GM18508 (cell line): Measurements from ENCODE around the gene COPS6.

Experiments
- ATAC-seq: cut with Tn5 transposase; IDR thresholded peaks from one replicate; pipeline ENCODE4 v1.9.1; 2021; ENCODE audit warnings: moderate number of reproducible peaks; ENCODE audit not compliant: insufficient read depth, unreplicated experiment

COPS6 gene

GRCh38 chr7:100100420-100101015, 11.7 kb downstream of the COPS6 start:
- peak; percentile 40 for ATAC-seq

- peak; percentile 41 for ATAC-seq
These were observed 12.5 kb downstream of the COPS6 start, which contains the start of the genes AP4M1 and MCM7 for GRCh38 chr7:100101016-100101862. Gene AP4M1, plus strand, starts transcription at chr7:100101643. Its CDS starts 72 bp downstream, at chr7:100101715. Gene MCM7, minus strand, starts transcription at chr7:100101397. Its CDS starts 103 bp downstream, at chr7:100101294.

- ATAC-seq: no peak
These were observed 14.4 kb downstream of the COPS6 start for GRCh38 chr7:100102950-100103840.

GRCh38 chr7:100105534-100105933, 16.8 kb downstream of the COPS6 start:
- no peak for ATAC-seq

GRCh38 chr7:100106633-100107032, 17.9 kb downstream of the COPS6 start:
- ATAC-seq: no peak

- ATAC-seq: no peak
These were observed 18.5 kb downstream of the COPS6 start for GRCh38 chr7:100107125-100107737.

- no peak for ATAC-seq
These were observed 19.1 kb downstream of the COPS6 start for GRCh38 chr7:100107890-100108289.

- ATAC-seq: no peak
These were observed 20.9 kb downstream of the COPS6 start for GRCh38 chr7:100109521-100110163.

GRCh38 chr7:100111156-100111555, 22.4 kb downstream of the COPS6 start:
- no peak for ATAC-seq

- ATAC-seq: no peak
These were observed 23.1 kb downstream of the COPS6 start for GRCh38 chr7:100111914-100112313.

GRCh38 chr7:100115026-100115425, 26.3 kb downstream of the COPS6 start:
- ATAC-seq: no peak

GRCh38 chr7:100118388-100119071, 29.8 kb downstream of the COPS6 start:
- no peak for ATAC-seq

- peak; percentile 46 for ATAC-seq
These were observed 30.6 kb downstream of the COPS6 start, which contains the start of the genes CNPY4 and TAF6 for GRCh38 chr7:100119072-100119969. Gene CNPY4, plus strand, starts transcription at chr7:100119634. Its CDS starts 111 bp downstream, at chr7:100119745. Gene TAF6, minus strand, starts transcription at chr7:100119358. Its CDS starts 5,149 bp downstream, at chr7:100114209.

GRCh38 chr7:100119970-100120732, 31.4 kb downstream of the COPS6 start:
- ATAC-seq: peak; percentile 10

GRCh38 chr7:100120733-100121036, 31.9 kb downstream of the COPS6 start:
- ATAC-seq: no peak

GRCh38 chr7:100122067-100122466, 33.3 kb downstream of the COPS6 start:
- ATAC-seq: no peak

- no peak for ATAC-seq
These were observed 33.8 kb downstream of the COPS6 start for GRCh38 chr7:100122568-100122967.
